Tibial artery (tissue), 4 donors: ENCODE data around the gene LAMB3.

ENCODE experiments used
- DNase-seq, 2 donors: peaks; one replicate each; pipeline ENCODE4 v3.0.0-alpha.2; 2019
- H3K27ac ChIP-seq, 2 donors: fragments of 200-600 bp; sonication (generic) in 1 of 2; 1 replicate in 1 of 2; 2 replicates in 1 of 2; pipeline ENCODE4 v1.5.1; 2018 to 2019; ENCODE audit warnings: mild to moderate bottlenecking in 1 of 2
- H3K27me3 ChIP-seq, 2 donors: fragments of 200-600 bp; sonication (generic) in 1 of 2; one replicate each; pipeline versions ENCODE4 v1.5.1 to v1.6.0; 2016 to 2019
- H3K36me3 ChIP-seq, 3 donors: fragments of 200-600 bp; sonication (generic) in 2 of 3; one replicate each; pipeline ENCODE4 v1.5.1; 2016 to 2019; ENCODE audit warnings: mild to moderate bottlenecking in 2 of 3
- H3K4me1 ChIP-seq, 4 donors: fragments of 200-600 bp; sonication (generic) in 2 of 4; 1 replicate in 3 of 4; 2 replicates in 1 of 4; pipeline ENCODE4 v1.5.1; 2016 to 2019
- H3K4me3 ChIP-seq, 2 donors: fragments of 200-600 bp; sonication (generic) in 1 of 2; 1 replicate in 1 of 2; 2 replicates in 1 of 2; pipeline ENCODE4 v1.5.1; 2018 to 2019; ENCODE audit warnings: mild to moderate bottlenecking in 2 of 2
- H3K9me3 ChIP-seq, 3 donors: fragments of 200-600 bp; sonication (generic) in 1 of 3; one replicate each; pipeline ENCODE4 v1.5.1; 2016 to 2019
- CTCF ChIP-seq, 2 experiments: fragments of 200-600 bp in 1 of 2; fragments of 450-650 bp in 1 of 2; IDR thresholded peaks; one replicate each; pipeline ENCODE4 v1.5.1; 2017 to 2019; ENCODE audit warnings: antibody characterized with exemption in 2 of 2, mild to moderate bottlenecking in 1 of 2, moderate library complexity in 1 of 2
- intact Hi-C: fragments of 100-400 bp; cut with DNase I; formaldehyde crosslinking; loops from one replicate; pipeline ENCODE4 v1.15.0; 2023; ENCODE audit warnings: low total_unique reads

The LAMB3 gene

GRCh38 chr1:209614151-209614420, 38.1 kb downstream of the LAMB3 start:
- H3K9me3 ChIP-seq: no peaks in the 10 kb centered on the region
- no peak overlapping the region for H3K27ac ChIP-seq
- no peaks in the 10 kb centered on the region for H3K36me3 ChIP-seq
- H3K27me3 ChIP-seq: no peaks in the 10 kb centered on the region
- intact Hi-C loops: no loop called here
- no peaks in the 10 kb centered on the region for H3K4me1 ChIP-seq
- no peak for DNase-seq
- no peak overlapping the region for H3K4me3 ChIP-seq
- no peak for TF ChIP-seq CTCF (IDR thresholded peaks at IDR 0.05)

- no peak overlapping the region for H3K4me3 ChIP-seq
- H3K4me1 ChIP-seq: no peaks in the 10 kb centered on the region
- DNase-seq: no peak
- H3K27me3 ChIP-seq: no peaks in the 10 kb centered on the region
- H3K36me3 ChIP-seq: no peaks in the 10 kb centered on the region
- no peak for TF ChIP-seq CTCF (IDR thresholded peaks at IDR 0.05)
- intact Hi-C loops: no loop called here
- no peaks in the 10 kb centered on the region for H3K9me3 ChIP-seq
- H3K27ac ChIP-seq: no peak overlapping the region
These were observed 38.6 kb downstream of the LAMB3 start for GRCh38 chr1:209613400-209614150.

GRCh38 chr1:209612646-209613399, 39.4 kb downstream of the LAMB3 start:
- Histone ChIP-seq H3K27me3 (no peaks in the 10 kb centered on the region), H3K9me3 (no peaks in the 10 kb centered on the region), H3K27ac (no peak overlapping the region), H3K4me1 (no peaks in the 10 kb centered on the region), H3K36me3 (no peaks in the 10 kb centered on the region), H3K4me3 (no peak overlapping the region)
- DNase-seq: no peak
- TF ChIP-seq CTCF (IDR thresholded peaks at IDR 0.05): no peak
- intact Hi-C loops: no loop called here

- no peak overlapping the region for H3K27ac ChIP-seq
- intact Hi-C loops: no loop called here
- no peak for DNase-seq
- no peaks in the 10 kb centered on the region for H3K9me3 ChIP-seq
- no peaks in the 10 kb centered on the region for H3K36me3 ChIP-seq
- no peak overlapping the region for H3K4me3 ChIP-seq
- no peaks in the 10 kb centered on the region for H3K27me3 ChIP-seq
- no peak for TF ChIP-seq CTCF (IDR thresholded peaks at IDR 0.05)
- no peaks in the 10 kb centered on the region for H3K4me1 ChIP-seq
These were observed 40.3 kb downstream of the LAMB3 start for GRCh38 chr1:209611771-209612570.

GRCh38 chr1:209610631-209610905, 41.7 kb downstream of the LAMB3 start:
- intact Hi-C loops: no loop called here
- no peak for DNase-seq
- no peaks in the 10 kb centered on the region for H3K36me3 ChIP-seq
- no peaks in the 10 kb centered on the region for H3K4me1 ChIP-seq
- H3K27me3 ChIP-seq: no peaks in the 10 kb centered on the region
- no peaks in the 10 kb centered on the region for H3K9me3 ChIP-seq
- H3K4me3 ChIP-seq: no peak overlapping the region
- TF ChIP-seq CTCF (IDR thresholded peaks at IDR 0.05): no peak
- no peak overlapping the region for H3K27ac ChIP-seq
